ENCODE data around the gene PDZRN3.

DNA sequence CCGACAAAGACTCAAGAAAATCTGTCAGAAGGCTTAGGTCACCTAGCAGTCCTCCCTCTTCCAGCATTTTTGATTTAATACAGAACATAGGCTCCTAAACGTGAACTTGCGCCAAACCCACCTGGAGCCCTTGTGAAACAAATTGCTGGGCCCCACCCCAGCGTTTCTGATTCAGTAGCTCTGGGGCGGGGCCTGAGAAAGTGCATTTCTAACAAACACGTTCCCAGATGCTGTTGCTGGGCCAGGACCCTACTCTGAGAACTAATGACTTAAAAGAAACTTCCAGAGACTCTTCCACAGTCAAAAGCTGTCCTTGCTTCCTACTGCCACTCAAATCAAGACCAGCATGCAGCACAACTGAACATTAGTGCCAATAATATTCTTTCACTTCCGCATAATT is 198.1 kb downstream of the PDZRN3 start:
- no peak for TF ChIP-seq CTCF (IDR thresholded peaks at IDR 0.05)
- no peak for TF ChIP-seq MAX (IDR thresholded peaks at IDR 0.05)
- no peak for TF ChIP-seq NPAS2 (CRISPR knock-in tag; IDR thresholded peaks at IDR 0.05; ENCODE audit: borderline replicate concordance)
- no peak for TF ChIP-seq MAFK (IDR thresholded peaks at IDR 0.05; ENCODE audit: partially characterized antibody)
- TF ChIP-seq CHD2 (IDR thresholded peaks at IDR 0.05; ENCODE audit: low read length, partially characterized antibody): no peak
- no peak for TF ChIP-seq GATA3 (IDR thresholded peaks at IDR 0.05; ENCODE audit: borderline replicate concordance)
- TF ChIP-seq JUN (IDR thresholded peaks at IDR 0.05): no peak
- no peak for TF ChIP-seq REST (IDR thresholded peaks at IDR 0.05)
